GM12878 (cell line): ENCODE results near the gene POR. TPM values are rescaled to one million over a fixed set of nuclear protein-coding genes. Genes with fewer than 3 reads are reported as not detected.

Experiments used
- ATAC-seq: fragments of 200-7000 bp; cut with Tn5 transposase; 3 replicates; pipeline ENCODE4 v1.9.1; 2020; ENCODE audit warnings: mild to moderate bottlenecking, moderate library complexity
- BruUV-seq: library from RNA; stranded (reverse); fragments of 400-500 nt; replicated peaks from 2 replicates; lab custom pipeline; 2021; lab: Mats Ljungman, UMichigan
- CTCF ChIA-PET: fragments of 300-600 bp; sonication (Branson Sonifier 250); formaldehyde crosslinking; extraction: SDS; loops from one replicate; lab custom pipeline; 2021; ENCODE audit warnings: inconsistent platforms; lab: Yijun Ruan, JAX
- POLR2A ChIA-PET: fragments of 350-600 bp; formaldehyde crosslinking; extraction: SDS; loops from one replicate; lab custom pipeline; 2021; ENCODE audit warnings: inconsistent platforms; lab: Charles Lee
- RAD21 ChIA-PET: fragments of 300-600 bp; sonication (Branson Sonifier 250); formaldehyde crosslinking; loops from one replicate; lab custom pipeline; 2023; ENCODE audit warnings: antibody characterized with exemption; ENCODE audit not compliant: unreplicated experiment; lab: Charles Lee
- SMC1A ChIA-PET: fragments of 300-600 bp; sonication (Branson Sonifier 250); formaldehyde crosslinking; loops from one replicate; lab custom pipeline; 2023; ENCODE audit not compliant: unreplicated experiment, uncharacterized antibody; lab: Charles Lee
- DNase-seq: peaks from one replicate; pipeline ENCODE4 v3.0.0-alpha.2; 2011; ENCODE audit warnings: low read depth, low spot score
- FAIRE-seq: peaks from 3 replicates; lab custom pipeline; 2011; peaks lifted over from hg19 to GRCh38; lab: Jason Lieb, UNC
- H2AFZ ChIP-seq: 2 replicates; pipeline ENCODE4 v1.6.0; 2011; ENCODE audit warnings: low read depth, low read length, control low read depth; ENCODE audit not compliant: control insufficient read depth
- H3K27ac ChIP-seq: 2 replicates; pipeline ENCODE4 v1.5.1; 2011; ENCODE audit warnings: control low read depth; ENCODE audit not compliant: control insufficient read depth, insufficient read depth
- H3K27me3 ChIP-seq, 2 experiments: replicated peaks in 1 of 2; 2 replicates each; pipeline versions ENCODE4 v1.6.0 to v1.6.1; 2011; ENCODE audit warnings: low read length in 1 of 2; ENCODE audit not compliant: control insufficient read depth in 2 of 2, insufficient read depth in 2 of 2
- H3K36me3 ChIP-seq, 2 experiments: 2 replicates each; pipeline ENCODE4 v1.5.1; 2011; ENCODE audit warnings: low read length in 1 of 2; ENCODE audit not compliant: control insufficient read depth in 2 of 2, insufficient read depth in 2 of 2
- H3K4me1 ChIP-seq: 2 replicates; pipeline ENCODE4 v1.6.1; 2011; ENCODE audit warnings: mild to moderate bottlenecking, low read length, moderate library complexity, mixed read lengths; ENCODE audit not compliant: control insufficient read depth, insufficient read depth
- H3K4me2 ChIP-seq: 2 replicates; pipeline ENCODE4 v1.6.0; 2011; ENCODE audit warnings: control low read depth; ENCODE audit not compliant: control insufficient read depth, insufficient read depth
- H3K4me3 ChIP-seq: fragments of 200-600 bp; sonication (generic); 2 replicates; pipeline ENCODE4 v1.5.1; 2016
- H3K79me2 ChIP-seq: 2 replicates; pipeline ENCODE4 v1.6.0; 2011; ENCODE audit warnings: low read length; ENCODE audit not compliant: control insufficient read depth, insufficient read depth
- H3K9ac ChIP-seq: 2 replicates; pipeline ENCODE4 v1.8.0; 2011; ENCODE audit warnings: low read length, control low read depth, mixed read lengths; ENCODE audit not compliant: control insufficient read depth, insufficient read depth
- H3K9me3 ChIP-seq: replicated peaks from 3 replicates; pipeline ENCODE4 v1.5.1; 2011; ENCODE audit warnings: mild to moderate bottlenecking, low read length; ENCODE audit not compliant: control insufficient read depth, insufficient read depth
- H4K20me1 ChIP-seq: 2 replicates; pipeline ENCODE4 v1.6.0; 2011; ENCODE audit not compliant: control insufficient read depth, insufficient read depth
- BACH1 ChIP-seq: fragments of 450-650 bp; IDR thresholded peaks from 2 replicates; pipeline ENCODE4 v1.6.1; 2017; ENCODE audit warnings: mild to moderate bottlenecking, borderline replicate concordance
- BCL11A ChIP-seq: IDR thresholded peaks from 2 replicates; pipeline ENCODE4 v1.6.1; 2011; ENCODE audit warnings: low read depth, low read length
- YBX1 ChIP-seq: fragments of 450-650 bp; IDR thresholded peaks from 2 replicates; pipeline ENCODE4 v1.6.1; 2016; ENCODE audit warnings: antibody characterized with exemption
- ZBTB40 ChIP-seq: fragments of 450-650 bp; IDR thresholded peaks from 2 replicates; pipeline ENCODE4 v1.6.1; 2016; ENCODE audit warnings: mild to moderate bottlenecking, moderate library complexity, borderline replicate concordance
- WGBS: methylation state at CpG from one replicate; pipeline ENCODE4 v1.1.6; 2016; ENCODE audit warnings: low lambda C conversion rate; ENCODE audit not compliant: insufficient replicate concordance, insufficient coverage; ENCODE audit errors: missing lambda C conversion rate; 5-methylcytosine and 5-hydroxymethylcytosine counted together
- in situ Hi-C: fragments of 300-500 bp; cut with MboI; formaldehyde crosslinking; loops from 9 replicates; pipeline ENCODE4 v1.14.3; 2018; ENCODE audit warnings: mixed read lengths
- intact Hi-C: fragments of 100-400 bp; cut with micrococcal nuclease; formaldehyde crosslinking; loops from one replicate; pipeline ENCODE4 v1.14.2; 2022; ENCODE audit not compliant: unreplicated experiment
- polyA plus RNA-seq, 11 experiments: library from polyadenylated mRNA; depleted of rRNA in 4 of 11; unstranded in 6 of 11; stranded (reverse) in 5 of 11; fragments of >200 nt; fragmentation: Nextera tagmentation in 4 of 11; fragmentation: Illumina TruSeq in 1 of 11; extraction: Ambion mirVana in 4 of 11; extraction: Trizol in 1 of 11; gene quantifications; 1 replicate in 1 of 11; 2 replicates in 10 of 11; pipeline versions ENCODE4 v1.2.1 to v1.2.3, GENCODE V29; 2011 to 2016; ENCODE audit warnings: inconsistent platforms in 2 of 11, missing spikeins in 2 of 11, low read depth in 1 of 11
- total RNA-seq, 4 experiments: library from RNA; depleted of rRNA in 3 of 4; stranded (reverse); fragments of >200 nt in 3 of 4; fragmentation: Illumina TruSeq in 1 of 4; extraction: Trizol in 1 of 4; gene quantifications; 2 replicates each; pipeline versions ENCODE4 v1.2.1 to v1.2.3, GENCODE V29; 2013 to 2021

Gene POR
- total and polyA plus RNA-seq, 10 of the 15 experiments (the other 5 are each of a cell fraction or from before 2014, with no cell fraction given): 2.2 to 75.8 (median 35.9) TPM

GRCh38 chr7:75968561-75969001 lies 53.6 kb downstream of the POR start (continued):
- TF ChIP-seq ZBTB40 (no peak), BCL11A (no peak)

- no peak overlapping the region for H2AFZ ChIP-seq
- H3K4me1 ChIP-seq: no peaks in the 10 kb centered on the region
- DNase-seq: no peak
- H3K79me2 ChIP-seq: no peaks in the 10 kb centered on the region
- H3K4me2 ChIP-seq: no peak overlapping the region
- ATAC-seq: no peak
- RAD21 ChIA-PET: no interaction called here
- POLR2A ChIA-PET: no interaction called here
- no peak overlapping the region for H3K4me3 ChIP-seq
- BruUV-seq: no TSS peak
- H3K27ac ChIP-seq: no peak overlapping the region
- H3K9ac ChIP-seq: no peak overlapping the region
- in situ Hi-C loops: no loop called here
- H3K36me3 ChIP-seq: peaks cover 2 to 4% of the 10 kb centered on the region in 2 experiments; a peak in 3 of 4 replicates
- no peaks in the 10 kb centered on the region for H4K20me1 ChIP-seq
- no peaks in the 10 kb centered on the region for H3K27me3 ChIP-seq
- no peak for FAIRE-seq
- no peak for TF ChIP-seq YBX1
- TF ChIP-seq BACH1: no peak
- TF ChIP-seq, all 136 proteins: peak for 0
- ChIA-PET SMC1A (no interaction called here), CTCF (no interaction called here)
- intact Hi-C loops: no loop called here
- H3K9me3 ChIP-seq: no peaks in the 10 kb centered on the region
- WGBS: over 99% methylated on average over 13 of the region's 13 CpGs
Observed at GRCh38 chr7:75969182-75969581, 54.2 kb downstream of the POR start.
